ENCODE measurements around the gene BUD13. TPM values are rescaled to one million over a fixed set of nuclear protein-coding genes. Genes with fewer than 3 reads are reported as not detected.

Gene BUD13
- total and polyA plus RNA-seq, 2 of the 13 experiments (the other 11 are each of a cell fraction or from before 2014, with no cell fraction given), result 13.3 to 25.9 TPM

- TF ChIP-seq ZNF407 (CRISPR knock-in tag; IDR thresholded peaks at IDR 0.05; ENCODE audit: not compliant biosample characterization) (no peak), SIN3B (IDR thresholded peaks at IDR 0.05; ENCODE audit: low read length) (no peak; the same call in 1 of the 2 replicates), ZNF331 (CRISPR knock-in tag; IDR thresholded peaks at IDR 0.05) (peak; percentile 80), MED1 (CRISPR knock-in tag; IDR thresholded peaks at IDR 0.05) (peak; percentile 95), ZNF782 (CRISPR knock-in tag; IDR thresholded peaks at IDR 0.05; ENCODE audit: borderline replicate concordance) (no peak), ZNF687 (CRISPR knock-in tag; IDR thresholded peaks at IDR 0.05) (peak; percentile 64), MYNN (CRISPR knock-in tag; IDR thresholded peaks at IDR 0.05; ENCODE audit: low read depth) (no peak), PCBP1 (IDR thresholded peaks at IDR 0.05; ENCODE audit: borderline replicate concordance, low read depth, low read length) (no peak), ZNF263 (CRISPR knock-in tag; IDR thresholded peaks at IDR 0.05) (0 out of 2 replicates have a peak, but pooled peaks have one; percentile 17), FOXA3 (CRISPR knock-in tag; IDR thresholded peaks at IDR 0.05) (peak; percentile 99)
- TF ChIP-seq, protein P1, sequence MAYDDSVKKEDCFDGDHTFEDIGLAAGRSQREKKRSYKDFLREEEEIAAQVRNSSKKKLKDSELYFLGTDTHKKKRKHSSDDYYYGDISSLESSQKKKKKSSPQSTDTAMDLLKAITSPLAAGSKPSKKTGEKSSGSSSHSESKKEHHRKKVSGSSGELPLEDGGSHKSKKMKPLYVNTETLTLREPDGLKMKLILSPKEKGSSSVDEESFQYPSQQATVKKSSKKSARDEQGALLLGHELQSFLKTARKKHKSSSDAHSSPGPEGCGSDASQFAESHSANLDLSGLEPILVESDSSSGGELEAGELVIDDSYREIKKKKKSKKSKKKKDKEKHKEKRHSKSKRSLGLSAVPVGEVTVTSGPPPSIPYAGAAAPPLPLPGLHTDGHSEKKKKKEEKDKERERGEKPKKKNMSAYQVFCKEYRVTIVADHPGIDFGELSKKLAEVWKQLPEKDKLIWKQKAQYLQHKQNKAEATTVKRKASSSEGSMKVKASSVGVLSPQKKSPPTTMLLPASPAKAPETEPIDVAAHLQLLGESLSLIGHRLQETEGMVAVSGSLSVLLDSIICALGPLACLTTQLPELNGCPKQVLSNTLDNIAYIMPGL (CRISPR knock-in tag; IDR thresholded peaks at IDR 0.05; ENCODE audit: borderline replicate concordance in 1 of 2, low read depth in 1 of 2), result no peak; a peak in 1 of 4 replicates
- TF ChIP-seq, protein P2, sequence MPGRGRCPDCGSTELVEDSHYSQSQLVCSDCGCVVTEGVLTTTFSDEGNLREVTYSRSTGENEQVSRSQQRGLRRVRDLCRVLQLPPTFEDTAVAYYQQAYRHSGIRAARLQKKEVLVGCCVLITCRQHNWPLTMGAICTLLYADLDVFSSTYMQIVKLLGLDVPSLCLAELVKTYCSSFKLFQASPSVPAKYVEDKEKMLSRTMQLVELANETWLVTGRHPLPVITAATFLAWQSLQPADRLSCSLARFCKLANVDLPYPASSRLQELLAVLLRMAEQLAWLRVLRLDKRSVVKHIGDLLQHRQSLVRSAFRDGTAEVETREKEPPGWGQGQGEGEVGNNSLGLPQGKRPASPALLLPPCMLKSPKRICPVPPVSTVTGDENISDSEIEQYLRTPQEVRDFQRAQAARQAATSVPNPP (CRISPR knock-in tag; IDR thresholded peaks at IDR 0.05), result peak; percentile 69
Measured at GRCh38 chr11:116808262-116809175, 35.7 kb upstream of the BUD13 start (continued).

Measured in HepG2 (cell line).